HL-60 (cell line): Measurements from ENCODE around the gene TTC33.

ENCODE experiments used
- DNase-seq, 2 experiments: peaks; one replicate each; pipeline ENCODE4 v3.0.0-alpha.2; 2010 to 2020; ENCODE audit warnings: low read depth in 1 of 2, low spot score in 1 of 2
- H3K27ac ChIP-seq: fragments of 250-450 bp; sonication (Bioruptor Pico); replicated peaks from 2 replicates; pipeline ENCODE4 v1.5.1; 2020; ENCODE audit warnings: mild to moderate bottlenecking, moderate library complexity
- H3K27me3 ChIP-seq: fragments of 250-450 bp; sonication (Bioruptor Pico); 2 replicates; pipeline ENCODE4 v1.5.1; 2021; ENCODE audit warnings: mild to moderate bottlenecking, moderate library complexity; ENCODE audit not compliant: insufficient read depth, poor library complexity, severe bottlenecking
- H3K4me3 ChIP-seq: replicated peaks from 2 replicates; pipeline ENCODE4 v1.5.1; 2011; ENCODE audit warnings: mild to moderate bottlenecking, control low read depth, low read length; ENCODE audit not compliant: insufficient read depth
- GABPA ChIP-seq: IDR thresholded peaks from 2 replicates; pipeline ENCODE4 v1.6.1; 2012; ENCODE audit warnings: low read depth
- POLR2AphosphoS5 ChIP-seq: IDR thresholded peaks from 2 replicates; pipeline ENCODE4 v1.6.1; 2012; ENCODE audit warnings: low read depth
- SPI1 ChIP-seq: IDR thresholded peaks from 2 replicates; pipeline ENCODE4 v1.6.1; 2012; ENCODE audit warnings: low read depth, mild to moderate bottlenecking, borderline replicate concordance
- TF ChIP-seq, protein P1 (sequence below): IDR thresholded peaks from 2 replicates; pipeline ENCODE4 v1.6.1; 2012; ENCODE audit warnings: low read depth; ENCODE audit not compliant: insufficient replicate concordance
- TF ChIP-seq, protein P2 (sequence below): IDR thresholded peaks from one replicate; pipeline ENCODE4 v1.5.1; 2011; ENCODE audit warnings: low read length, control low read depth, inconsistent platforms; ENCODE audit not compliant: insufficient read depth

Gene TTC33

DNA sequence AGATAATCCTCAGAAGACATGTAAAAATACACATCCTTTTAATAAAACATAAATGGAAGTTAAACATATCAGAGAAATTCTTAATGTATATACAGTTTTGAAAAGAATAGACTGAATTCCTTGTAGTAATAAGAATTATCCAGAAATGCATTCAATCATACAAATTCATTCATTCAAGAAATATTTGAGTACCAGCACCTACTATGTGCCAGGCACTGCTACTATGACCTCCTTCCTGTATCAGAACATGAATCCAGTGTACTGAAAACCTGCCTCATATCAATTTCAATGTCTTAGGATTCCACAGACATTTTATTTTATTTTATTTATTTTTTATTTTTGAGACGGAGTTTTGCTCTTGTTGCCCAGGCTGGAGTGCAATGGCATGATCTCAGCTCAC, 29.2 kb upstream of the TTC33 start:
- no peak overlapping the region for H3K27ac ChIP-seq
- no peaks in the 10 kb centered on the region for H3K27me3 ChIP-seq
- H3K4me3 ChIP-seq, result no peak overlapping the region
- DNase-seq, result no peak
- TF ChIP-seq, protein P1, sequence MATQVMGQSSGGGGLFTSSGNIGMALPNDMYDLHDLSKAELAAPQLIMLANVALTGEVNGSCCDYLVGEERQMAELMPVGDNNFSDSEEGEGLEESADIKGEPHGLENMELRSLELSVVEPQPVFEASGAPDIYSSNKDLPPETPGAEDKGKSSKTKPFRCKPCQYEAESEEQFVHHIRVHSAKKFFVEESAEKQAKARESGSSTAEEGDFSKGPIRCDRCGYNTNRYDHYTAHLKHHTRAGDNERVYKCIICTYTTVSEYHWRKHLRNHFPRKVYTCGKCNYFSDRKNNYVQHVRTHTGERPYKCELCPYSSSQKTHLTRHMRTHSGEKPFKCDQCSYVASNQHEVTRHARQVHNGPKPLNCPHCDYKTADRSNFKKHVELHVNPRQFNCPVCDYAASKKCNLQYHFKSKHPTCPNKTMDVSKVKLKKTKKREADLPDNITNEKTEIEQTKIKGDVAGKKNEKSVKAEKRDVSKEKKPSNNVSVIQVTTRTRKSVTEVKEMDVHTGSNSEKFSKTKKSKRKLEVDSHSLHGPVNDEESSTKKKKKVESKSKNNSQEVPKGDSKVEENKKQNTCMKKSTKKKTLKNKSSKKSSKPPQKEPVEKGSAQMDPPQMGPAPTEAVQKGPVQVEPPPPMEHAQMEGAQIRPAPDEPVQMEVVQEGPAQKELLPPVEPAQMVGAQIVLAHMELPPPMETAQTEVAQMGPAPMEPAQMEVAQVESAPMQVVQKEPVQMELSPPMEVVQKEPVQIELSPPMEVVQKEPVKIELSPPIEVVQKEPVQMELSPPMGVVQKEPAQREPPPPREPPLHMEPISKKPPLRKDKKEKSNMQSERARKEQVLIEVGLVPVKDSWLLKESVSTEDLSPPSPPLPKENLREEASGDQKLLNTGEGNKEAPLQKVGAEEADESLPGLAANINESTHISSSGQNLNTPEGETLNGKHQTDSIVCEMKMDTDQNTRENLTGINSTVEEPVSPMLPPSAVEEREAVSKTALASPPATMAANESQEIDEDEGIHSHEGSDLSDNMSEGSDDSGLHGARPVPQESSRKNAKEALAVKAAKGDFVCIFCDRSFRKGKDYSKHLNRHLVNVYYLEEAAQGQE, result no peak
- TF ChIP-seq, protein P2, sequence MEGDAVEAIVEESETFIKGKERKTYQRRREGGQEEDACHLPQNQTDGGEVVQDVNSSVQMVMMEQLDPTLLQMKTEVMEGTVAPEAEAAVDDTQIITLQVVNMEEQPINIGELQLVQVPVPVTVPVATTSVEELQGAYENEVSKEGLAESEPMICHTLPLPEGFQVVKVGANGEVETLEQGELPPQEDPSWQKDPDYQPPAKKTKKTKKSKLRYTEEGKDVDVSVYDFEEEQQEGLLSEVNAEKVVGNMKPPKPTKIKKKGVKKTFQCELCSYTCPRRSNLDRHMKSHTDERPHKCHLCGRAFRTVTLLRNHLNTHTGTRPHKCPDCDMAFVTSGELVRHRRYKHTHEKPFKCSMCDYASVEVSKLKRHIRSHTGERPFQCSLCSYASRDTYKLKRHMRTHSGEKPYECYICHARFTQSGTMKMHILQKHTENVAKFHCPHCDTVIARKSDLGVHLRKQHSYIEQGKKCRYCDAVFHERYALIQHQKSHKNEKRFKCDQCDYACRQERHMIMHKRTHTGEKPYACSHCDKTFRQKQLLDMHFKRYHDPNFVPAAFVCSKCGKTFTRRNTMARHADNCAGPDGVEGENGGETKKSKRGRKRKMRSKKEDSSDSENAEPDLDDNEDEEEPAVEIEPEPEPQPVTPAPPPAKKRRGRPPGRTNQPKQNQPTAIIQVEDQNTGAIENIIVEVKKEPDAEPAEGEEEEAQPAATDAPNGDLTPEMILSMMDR, result no peak
- TF ChIP-seq GABPA (no peak), POLR2AphosphoS5 (no peak), SPI1 (no peak)

DNA sequence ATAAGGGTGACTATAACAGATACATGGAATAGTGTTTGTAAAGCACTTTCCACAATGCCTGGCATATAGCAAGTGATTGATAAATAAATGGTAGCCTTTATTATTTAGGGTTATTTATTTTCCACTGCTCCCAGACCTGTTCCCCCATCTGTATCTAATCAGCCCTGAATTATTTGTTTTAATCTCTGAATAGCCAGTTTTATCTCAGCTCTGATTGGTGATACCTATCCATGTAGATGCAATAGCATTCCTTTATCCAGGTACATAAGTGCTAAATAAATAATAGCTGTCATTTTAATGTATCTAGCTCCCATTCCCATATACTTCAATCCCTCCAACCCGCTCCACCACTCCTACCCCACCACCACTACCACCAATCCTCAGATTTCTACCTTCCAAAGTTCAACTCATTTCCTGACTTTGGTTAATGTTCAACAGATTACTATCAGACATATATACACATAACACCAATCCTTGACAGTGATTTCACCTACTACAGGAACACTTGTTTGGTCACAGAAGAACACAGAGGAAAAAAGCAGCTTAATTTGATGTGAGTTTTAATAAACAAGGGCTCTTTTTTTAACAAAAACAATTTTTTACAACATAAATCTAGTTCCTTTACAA, 28.4 kb upstream of the TTC33 start:
- H3K4me3 ChIP-seq, result no peak overlapping the region
- DNase-seq, result no peak
- TF ChIP-seq, protein P1, result no peak
- TF ChIP-seq, protein P2, result no peak
- no peak for TF ChIP-seq SPI1
- TF ChIP-seq GABPA, result no peak
- TF ChIP-seq POLR2AphosphoS5, result no peak
- no peak overlapping the region for H3K27ac ChIP-seq
- no peaks in the 10 kb centered on the region for H3K27me3 ChIP-seq

DNA sequence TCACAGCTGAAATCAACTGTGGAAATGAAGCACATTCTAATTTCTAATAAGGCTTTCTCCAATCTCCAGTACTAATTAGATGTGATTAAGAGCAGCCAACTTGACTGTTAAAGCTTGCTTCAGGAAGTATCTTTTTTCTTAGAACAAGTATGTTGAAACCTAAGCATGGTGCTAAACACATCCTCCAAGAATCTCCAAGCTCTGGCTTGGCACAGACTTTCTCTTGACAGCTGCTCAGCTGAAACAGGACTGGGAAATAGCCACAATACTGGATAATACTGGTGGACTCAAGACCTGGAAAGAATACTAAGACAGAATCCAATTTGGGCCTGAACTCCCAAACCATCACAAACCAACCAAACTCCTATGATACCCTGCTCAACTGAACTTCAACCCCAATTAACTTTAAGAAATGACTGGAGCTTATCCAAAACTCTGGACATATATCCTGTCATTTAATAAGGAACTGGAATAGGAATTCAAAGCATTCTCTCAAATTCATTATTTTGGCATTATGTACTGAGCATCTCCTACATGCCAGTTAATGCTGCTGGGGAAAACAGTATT, 26.2 kb upstream of the TTC33 start:
- Histone ChIP-seq H3K4me3 (no peak overlapping the region), H3K27ac (no peak overlapping the region), H3K27me3 (no peaks in the 10 kb centered on the region)
- DNase-seq, result no peak
- TF ChIP-seq POLR2AphosphoS5, result no peak
- no peak for TF ChIP-seq GABPA
- TF ChIP-seq, protein P1, result no peak
- TF ChIP-seq, protein P2, result no peak
- TF ChIP-seq SPI1, result no peak
